GM19099 (cell line): Measurements from ENCODE around the gene CEP164.

Experiments used
- POLR2A ChIP-seq: IDR thresholded peaks from 3 replicates; pipeline ENCODE4 v1.6.1; 2011; ENCODE audit warnings: low read depth; ENCODE audit not compliant: insufficient read length; ENCODE audit errors: extremely low read depth

Gene CEP164

DNA sequence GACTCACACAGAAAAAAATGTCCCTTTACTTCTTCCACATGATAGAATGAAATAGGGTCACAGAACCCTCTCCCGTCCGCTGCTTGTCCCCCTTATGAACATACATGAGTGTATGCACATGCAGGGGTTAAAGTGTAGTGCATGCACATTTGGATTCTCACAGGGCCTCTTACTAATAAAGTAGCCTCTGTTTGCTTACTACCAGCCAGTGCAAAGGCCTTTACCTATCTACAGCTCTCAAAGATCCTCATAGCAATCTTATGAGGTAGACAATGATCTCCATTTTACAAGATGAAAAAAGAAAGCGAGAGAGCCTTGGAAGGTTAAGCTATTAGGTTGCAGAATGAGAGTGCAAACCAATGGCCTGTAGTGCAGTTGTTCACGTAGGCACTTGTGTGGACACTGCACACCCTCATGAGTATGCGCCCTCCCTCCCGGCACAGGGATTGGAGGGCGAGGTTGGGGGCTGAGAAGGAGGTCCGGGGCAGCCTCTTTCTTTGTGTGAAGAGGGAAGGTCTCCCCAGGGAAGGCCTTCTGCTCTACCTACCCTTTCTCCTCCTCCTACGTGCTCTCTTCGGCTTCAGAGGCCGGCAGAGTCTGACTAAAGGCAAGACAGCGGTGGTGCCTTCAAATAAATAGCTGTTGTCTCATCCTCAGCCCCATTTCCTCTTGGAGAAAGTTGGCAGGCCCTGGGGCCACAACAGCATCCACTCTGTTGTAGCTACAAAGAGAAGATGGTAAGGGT, 91.3 kb downstream of the CEP164 start:
- no peak for TF ChIP-seq POLR2A

DNA sequence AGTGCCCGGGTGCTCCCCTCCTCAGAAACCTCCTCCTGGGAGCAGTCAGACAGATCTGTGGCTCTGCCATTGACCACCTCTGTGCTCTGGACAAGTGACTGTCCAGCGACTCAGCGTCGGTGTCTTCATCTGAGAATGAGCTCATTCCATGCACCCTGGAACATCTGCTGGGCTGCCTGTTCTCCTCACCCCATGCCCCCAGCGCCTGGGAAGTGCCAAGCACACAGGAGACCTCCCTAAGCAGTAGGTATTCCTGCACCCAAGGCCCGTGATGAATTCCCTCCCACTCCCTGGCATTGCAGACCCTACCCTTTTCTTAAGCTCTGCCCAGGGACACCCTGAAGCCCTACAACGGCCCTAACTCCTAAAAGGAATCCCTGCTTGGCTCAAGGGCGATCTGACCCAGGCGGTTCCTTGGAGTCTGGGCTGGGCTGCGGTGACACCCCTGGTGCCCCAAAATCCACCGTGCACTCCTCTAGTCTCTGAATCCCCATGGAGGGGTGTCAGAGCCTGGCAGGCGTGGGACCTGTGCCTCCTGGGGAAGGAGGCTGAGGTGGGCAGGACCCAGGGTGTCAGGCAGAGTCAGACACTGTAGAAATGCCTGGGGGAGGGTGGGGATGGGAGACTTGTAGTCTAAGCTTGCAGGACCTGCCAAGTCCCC, 92.0 kb downstream of the CEP164 start:
- no peak for TF ChIP-seq POLR2A

DNA sequence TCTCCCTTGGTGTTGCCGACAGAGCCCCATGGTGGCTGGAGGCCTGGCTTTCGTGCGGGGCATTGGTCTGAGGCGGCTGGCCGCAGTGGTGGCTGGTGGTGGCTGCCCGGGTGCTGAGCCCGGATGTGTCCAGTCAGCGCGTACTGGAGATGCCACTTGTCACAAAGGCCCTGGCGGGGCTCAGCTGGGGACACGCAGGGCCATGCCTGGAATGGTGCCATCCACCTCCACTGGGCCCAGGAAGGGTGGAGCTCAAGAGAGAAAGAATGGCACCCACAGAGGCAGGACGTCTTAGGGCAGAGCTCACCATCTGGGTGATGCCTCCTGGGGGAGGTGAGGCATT, 92.5 kb downstream of the CEP164 start:
- TF ChIP-seq POLR2A: no peak

DNA sequence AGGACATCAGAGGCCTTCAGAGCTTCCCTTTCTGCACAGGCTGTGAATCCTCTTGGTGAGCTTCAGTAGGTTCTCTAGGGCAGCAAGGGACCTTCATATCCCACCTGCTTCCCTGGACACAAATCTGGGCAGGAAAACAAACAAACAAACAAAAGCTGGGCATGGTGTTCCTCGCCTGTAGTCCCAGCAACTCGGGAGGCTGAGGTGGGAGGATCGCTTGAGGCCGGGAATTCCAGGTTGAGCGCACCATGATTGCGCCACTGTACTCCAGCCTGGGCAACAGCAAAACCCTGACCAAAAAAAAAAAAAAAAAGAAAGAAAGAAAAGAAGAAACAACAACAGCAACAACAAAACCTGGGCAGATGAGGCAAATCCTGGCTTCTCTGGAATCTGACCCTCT, 92.9 kb downstream of the CEP164 start:
- no peak for TF ChIP-seq POLR2A

GRCh38 chr11:117421041-117421440, 93.4 kb downstream of the CEP164 start:
- no peak for TF ChIP-seq POLR2A

- TF ChIP-seq POLR2A: no peak
Measured at GRCh38 chr11:117421476-117421875, 93.8 kb downstream of the CEP164 start.

DNA sequence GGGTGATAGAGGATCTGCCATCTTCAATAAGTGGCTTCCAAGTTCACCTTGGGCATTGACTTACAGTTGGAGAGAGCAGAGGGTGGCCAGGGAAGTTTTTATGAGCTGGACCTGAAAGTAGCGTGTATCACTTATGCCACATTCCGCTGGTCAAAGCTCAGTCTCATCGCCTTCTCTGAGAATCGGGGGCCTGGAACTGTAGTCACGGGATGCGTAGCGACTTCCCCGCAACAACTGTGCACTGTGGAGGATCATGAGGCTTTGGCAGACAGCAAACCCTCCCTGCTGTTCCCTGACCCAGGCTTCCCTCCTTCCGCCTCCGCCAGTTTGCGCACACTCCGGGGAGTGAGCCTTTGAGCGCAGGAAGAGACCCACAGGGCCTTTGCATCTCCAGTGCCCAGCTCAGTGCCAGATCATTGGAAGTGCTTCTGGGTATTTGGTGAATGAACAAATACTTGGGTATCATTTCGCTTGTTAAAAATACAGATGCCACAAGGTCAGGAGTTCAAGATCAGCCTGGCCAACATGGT, 95.5 kb downstream of the CEP164 start:
- no peak for TF ChIP-seq POLR2A

DNA sequence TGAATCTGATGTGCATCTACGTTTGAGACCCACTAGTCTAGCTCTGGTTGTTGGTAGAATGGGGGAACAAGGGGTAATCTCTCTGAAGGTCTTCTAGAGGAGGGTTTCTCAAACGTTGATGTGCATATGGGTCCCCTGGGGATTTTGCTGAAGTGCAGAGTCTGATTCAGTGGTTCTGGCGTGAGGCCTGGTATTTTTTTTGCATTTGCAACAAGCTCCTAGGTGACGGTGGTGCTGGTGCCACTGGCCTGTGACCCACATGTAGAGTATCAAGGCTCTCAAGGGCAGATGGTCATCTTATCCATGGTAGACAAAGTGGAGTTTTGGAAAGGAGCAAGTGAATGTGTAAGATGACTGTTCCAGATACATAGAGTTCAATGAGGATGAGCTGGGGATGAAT, 97.1 kb downstream of the CEP164 start:
- no peak for TF ChIP-seq POLR2A

DNA sequence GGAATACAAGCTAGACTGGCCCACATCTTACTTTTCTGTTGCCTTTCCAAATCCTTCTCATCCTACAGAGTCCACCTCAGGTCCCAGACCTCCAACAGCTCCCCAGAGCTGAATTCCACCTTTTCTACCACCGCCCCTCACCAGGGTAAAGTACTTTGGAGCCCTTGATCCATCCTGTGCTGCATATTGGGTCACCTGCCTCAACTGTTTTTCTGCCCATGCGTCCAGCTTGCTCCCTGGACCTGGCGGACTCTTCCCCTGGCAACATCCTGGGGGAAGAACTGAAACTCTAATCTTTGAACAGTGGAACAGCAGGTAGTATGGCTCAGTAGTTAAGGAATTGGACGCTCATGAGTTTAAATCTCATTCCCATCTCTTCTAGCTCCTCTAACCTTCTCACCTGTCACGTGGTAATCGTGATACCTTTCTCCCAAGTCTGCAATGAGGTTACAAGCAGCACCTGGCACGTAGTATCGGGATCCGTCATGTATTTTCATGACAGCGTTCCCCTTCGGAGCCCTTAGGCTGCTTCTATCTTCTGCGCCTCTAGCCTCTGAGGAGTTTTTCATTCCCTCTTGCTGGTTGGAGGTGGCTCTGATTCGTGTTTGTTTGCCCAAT, 98.1 kb downstream of the CEP164 start:
- TF ChIP-seq POLR2A: no peak

- no peak for TF ChIP-seq POLR2A
Measured at GRCh38 chr11:117426297-117426685, 98.6 kb downstream of the CEP164 start.

- no peak for TF ChIP-seq POLR2A
Measured at GRCh38 chr11:117426941-117427340, 99.3 kb downstream of the CEP164 start.

- no peak for TF ChIP-seq POLR2A
Measured at GRCh38 chr11:117427356-117427874, 99.8 kb downstream of the CEP164 start.

DNA sequence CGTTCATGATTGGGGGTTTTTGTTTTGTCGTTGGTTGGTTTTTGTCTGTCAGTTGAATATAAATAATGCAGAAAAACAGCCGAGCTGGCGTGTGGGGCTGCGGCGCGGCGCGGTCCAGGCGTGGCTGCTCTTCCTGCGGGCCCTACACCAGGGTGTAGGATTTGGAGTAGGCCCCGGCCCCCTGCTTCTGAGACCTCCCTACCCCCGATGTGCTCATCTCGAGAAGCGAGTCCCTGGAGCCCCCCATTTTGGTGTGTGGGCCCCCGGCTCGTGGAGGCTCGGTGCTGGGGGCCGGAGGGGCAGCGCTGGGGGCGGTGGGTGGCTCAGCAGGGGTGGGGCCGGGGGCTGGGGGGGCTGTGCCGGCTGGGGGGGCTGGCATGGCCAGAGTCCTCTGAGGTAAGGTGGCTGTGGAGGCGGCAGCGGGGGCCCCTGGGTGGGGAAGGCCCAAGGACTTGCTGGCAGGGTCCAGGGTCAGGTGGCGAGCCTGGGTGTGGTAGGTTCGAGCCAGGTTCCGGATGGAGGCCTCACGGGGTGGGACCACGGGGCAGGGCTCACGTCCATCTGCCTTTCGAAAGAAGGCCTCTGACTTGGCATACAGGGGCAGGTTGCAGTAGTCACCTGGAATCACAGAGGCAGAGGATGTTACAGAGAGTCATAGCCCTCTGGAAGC, 100.7 kb downstream of the CEP164 start:
- TF ChIP-seq POLR2A: no peak

GRCh38 chr11:117428856-117429229, 101.2 kb downstream of the CEP164 start:
- no peak for TF ChIP-seq POLR2A

DNA sequence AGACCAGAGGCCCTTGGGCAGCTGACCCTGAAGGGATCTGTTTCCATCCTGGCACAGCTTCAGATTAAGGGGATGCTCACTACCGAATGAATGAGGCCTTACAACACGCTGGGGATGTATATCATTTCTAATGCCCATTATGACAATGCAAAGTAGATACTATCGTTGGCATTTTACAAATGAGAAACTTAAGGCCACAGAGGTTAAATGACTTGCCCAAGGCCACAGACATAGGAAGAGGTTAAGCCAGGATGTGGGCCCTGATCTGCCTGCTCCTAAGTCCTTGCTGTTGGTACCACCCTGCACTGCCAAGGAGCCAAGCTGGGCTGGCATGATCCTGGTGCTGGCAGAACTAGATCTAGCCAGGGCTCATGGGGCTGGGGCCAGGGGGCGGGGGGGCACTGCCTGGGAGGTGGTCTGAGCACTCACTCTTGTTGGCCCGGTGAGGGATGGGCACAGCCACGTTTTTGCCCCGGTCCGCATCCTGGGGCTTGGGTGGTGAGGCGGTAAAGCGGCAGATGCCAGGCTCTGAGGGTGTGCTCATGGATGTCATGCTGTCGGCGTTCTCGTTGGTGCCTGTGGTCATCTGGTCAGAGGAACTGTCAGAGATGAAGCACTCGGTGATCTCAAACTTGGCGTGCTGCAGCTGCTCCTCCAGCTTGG, 102.8 kb downstream of the CEP164 start:
- TF ChIP-seq POLR2A: no peak
